Osteocyte (in vitro differentiated cells): ENCODE results near the gene PLA2G12A. TPM values are rescaled to one million over a fixed set of nuclear protein-coding genes. Genes with fewer than 3 reads are reported as not detected.

Source experiments
- DNase-seq: peaks from one replicate; pipeline ENCODE4 v3.0.0; 2021; ENCODE audit warnings: mixed read lengths; ENCODE audit not compliant: unreplicated experiment; ENCODE audit errors: extremely low spot score
- H3K27ac Mint-ChIP-seq: one replicate; pipeline ENCODE4 v1.8.0; 2021; ENCODE audit warnings: mild to moderate bottlenecking, mixed read lengths; ENCODE audit not compliant: unreplicated experiment
- H3K27me3 Mint-ChIP-seq: one replicate; pipeline ENCODE4 v1.8.0; 2021; ENCODE audit warnings: mixed read lengths; ENCODE audit not compliant: unreplicated experiment
- H3K36me3 Mint-ChIP-seq: one replicate; pipeline ENCODE4 v1.8.0; 2021; ENCODE audit warnings: mixed read lengths; ENCODE audit not compliant: unreplicated experiment
- H3K4me1 Mint-ChIP-seq: one replicate; pipeline ENCODE4 v1.8.0; 2021; ENCODE audit warnings: mixed read lengths; ENCODE audit not compliant: unreplicated experiment
- H3K4me3 Mint-ChIP-seq: one replicate; pipeline ENCODE4 v1.8.0; 2021; ENCODE audit warnings: mild to moderate bottlenecking, moderate library complexity, mixed read lengths; ENCODE audit not compliant: unreplicated experiment
- H3K9me3 Mint-ChIP-seq: one replicate; pipeline ENCODE4 v1.8.0; 2021; ENCODE audit warnings: mixed read lengths; ENCODE audit not compliant: unreplicated experiment
- total RNA-seq: library from RNA; stranded (reverse); gene quantifications from 2 replicates; pipeline ENCODE4 v1.2.1, GENCODE V29; 2021
- TF ChIP-seq, protein P1 (sequence below): fragments of 200-600 bp; sonication (generic); IDR thresholded peaks from 2 replicates; pipeline ENCODE4 v1.5.0; 2021; ENCODE audit warnings: antibody characterized with exemption, mild to moderate bottlenecking, moderate library complexity

Gene PLA2G12A
- total RNA-seq, 1 donor from 2014 or later = 38.6 TPM

DNA sequence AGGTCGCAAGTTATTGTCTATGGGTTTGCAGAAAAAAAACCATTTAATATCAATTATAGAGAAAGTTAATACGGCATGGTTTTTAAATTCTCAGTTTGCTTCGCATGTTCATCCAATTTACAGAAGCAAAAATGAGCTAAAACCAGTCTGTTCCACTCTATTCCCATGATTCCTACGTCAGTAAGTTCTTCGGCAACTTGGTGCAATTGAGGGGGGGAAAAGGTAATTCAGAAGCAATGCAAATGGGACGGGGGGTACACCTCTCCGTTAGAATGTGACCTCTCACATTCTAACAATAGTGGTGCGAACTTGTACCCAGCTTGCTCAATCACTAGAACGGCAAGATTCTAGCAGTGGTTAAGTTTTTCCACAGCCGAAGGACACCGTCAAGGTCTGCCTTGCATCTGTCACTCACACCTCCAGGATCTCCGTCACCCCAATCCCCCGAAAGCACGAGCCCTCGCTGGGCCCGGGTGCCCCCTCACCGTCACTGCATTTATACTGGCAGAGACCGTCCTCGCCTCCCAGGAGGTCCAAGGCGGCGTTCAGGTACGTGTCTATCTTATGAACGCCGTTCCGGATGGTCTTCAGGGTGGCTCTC is 653 bp downstream of the PLA2G12A start:
- Mint-ChIP-seq H3K9me3 (no peaks in the 10 kb centered on the region), H3K27ac (peak overlapping the region; percentile 69)

DNA sequence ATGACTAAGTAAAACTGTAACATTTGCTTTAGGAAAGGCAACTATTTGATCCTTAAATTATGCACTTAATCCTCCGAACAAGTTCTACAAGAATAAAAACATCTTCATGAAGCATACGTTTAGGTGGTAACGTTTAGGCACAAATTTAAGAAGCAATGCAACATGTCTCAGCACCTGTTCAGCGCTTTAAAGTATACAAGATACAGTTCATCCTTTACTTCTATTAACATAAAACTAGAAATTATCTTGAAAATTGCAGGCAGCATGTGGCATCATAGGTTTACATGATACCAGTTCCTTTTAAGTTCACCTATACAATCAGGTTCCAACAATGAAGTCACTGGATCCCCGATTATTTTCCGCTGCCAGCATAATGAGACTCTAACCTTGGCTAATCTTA is 1.5 kb downstream of the PLA2G12A start:
- peak overlapping the region; percentile 88 for H3K4me3 Mint-ChIP-seq
- H3K36me3 Mint-ChIP-seq = peaks cover 2% of the 10 kb centered on the region
- no peaks in the 10 kb centered on the region for H3K27me3 Mint-ChIP-seq
- TF ChIP-seq, protein P1, sequence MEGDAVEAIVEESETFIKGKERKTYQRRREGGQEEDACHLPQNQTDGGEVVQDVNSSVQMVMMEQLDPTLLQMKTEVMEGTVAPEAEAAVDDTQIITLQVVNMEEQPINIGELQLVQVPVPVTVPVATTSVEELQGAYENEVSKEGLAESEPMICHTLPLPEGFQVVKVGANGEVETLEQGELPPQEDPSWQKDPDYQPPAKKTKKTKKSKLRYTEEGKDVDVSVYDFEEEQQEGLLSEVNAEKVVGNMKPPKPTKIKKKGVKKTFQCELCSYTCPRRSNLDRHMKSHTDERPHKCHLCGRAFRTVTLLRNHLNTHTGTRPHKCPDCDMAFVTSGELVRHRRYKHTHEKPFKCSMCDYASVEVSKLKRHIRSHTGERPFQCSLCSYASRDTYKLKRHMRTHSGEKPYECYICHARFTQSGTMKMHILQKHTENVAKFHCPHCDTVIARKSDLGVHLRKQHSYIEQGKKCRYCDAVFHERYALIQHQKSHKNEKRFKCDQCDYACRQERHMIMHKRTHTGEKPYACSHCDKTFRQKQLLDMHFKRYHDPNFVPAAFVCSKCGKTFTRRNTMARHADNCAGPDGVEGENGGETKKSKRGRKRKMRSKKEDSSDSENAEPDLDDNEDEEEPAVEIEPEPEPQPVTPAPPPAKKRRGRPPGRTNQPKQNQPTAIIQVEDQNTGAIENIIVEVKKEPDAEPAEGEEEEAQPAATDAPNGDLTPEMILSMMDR = no peak
- H3K9me3 Mint-ChIP-seq = no peaks in the 10 kb centered on the region
- peaks cover 21% of the 10 kb centered on the region for H3K4me1 Mint-ChIP-seq
- no peak for DNase-seq
- peak overlapping the region; percentile 6 for H3K27ac Mint-ChIP-seq

More for the DNA sequence above, 653 bp downstream of the PLA2G12A start:
- no peak for DNase-seq
- Mint-ChIP-seq H3K4me1 (peaks cover 21% of the 10 kb centered on the region), H3K36me3 (peaks cover 2% of the 10 kb centered on the region), H3K27me3 (no peaks in the 10 kb centered on the region), H3K4me3 (peak overlapping the region; percentile 88)
- TF ChIP-seq, protein P1 = no peak

DNA sequence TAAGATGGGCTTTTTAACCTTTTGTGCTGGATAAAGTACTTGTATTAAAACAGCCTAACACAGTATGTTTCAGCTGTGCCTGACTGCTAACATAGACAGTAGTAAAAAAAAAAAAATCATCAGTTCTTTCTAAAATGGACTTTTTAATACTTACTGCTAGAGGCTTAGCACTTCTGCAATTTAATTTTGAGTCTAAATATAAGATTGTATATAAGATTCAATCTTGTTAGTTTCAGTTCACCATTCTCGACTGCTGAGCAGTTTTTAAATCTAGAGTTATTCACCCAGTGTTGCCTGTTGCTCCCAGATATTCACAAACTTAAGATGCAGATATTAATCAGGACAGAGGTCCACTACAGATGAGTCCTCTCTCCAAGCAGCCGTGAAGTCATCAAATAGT is 6.8 kb downstream of the PLA2G12A start:
- H3K27me3 Mint-ChIP-seq = no peaks in the 10 kb centered on the region
- DNase-seq = no peak
- no peak overlapping the region for H3K27ac Mint-ChIP-seq
- TF ChIP-seq, protein P1 = no peak
- peaks cover 2% of the 10 kb centered on the region for H3K36me3 Mint-ChIP-seq
- no peak overlapping the region for H3K4me3 Mint-ChIP-seq
- H3K9me3 Mint-ChIP-seq = peaks cover 5% of the 10 kb centered on the region
- peaks cover 4% of the 10 kb centered on the region for H3K4me1 Mint-ChIP-seq

DNA sequence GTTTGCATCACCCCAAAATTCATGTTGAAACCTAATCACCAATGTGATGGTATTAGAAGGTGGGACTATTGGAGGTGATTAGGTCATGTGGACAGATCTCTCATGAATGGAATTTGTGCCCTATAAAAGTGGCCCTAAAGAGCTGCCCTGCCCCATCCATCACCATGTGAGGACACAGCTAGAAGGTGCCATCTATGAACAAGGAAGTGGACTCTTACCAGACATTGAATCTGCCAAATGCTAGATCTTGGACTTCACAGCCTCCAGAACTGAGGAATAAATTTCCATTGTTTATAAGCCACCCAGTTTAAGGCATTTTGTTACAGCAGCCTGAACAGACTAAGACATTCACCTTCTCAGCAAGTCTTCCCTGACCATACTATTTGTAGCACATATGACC is 7.5 kb downstream of the PLA2G12A start:
- no peaks in the 10 kb centered on the region for H3K27me3 Mint-ChIP-seq
- DNase-seq = no peak
- H3K9me3 Mint-ChIP-seq = peaks cover 5% of the 10 kb centered on the region
- peaks cover 2% of the 10 kb centered on the region for H3K36me3 Mint-ChIP-seq
- TF ChIP-seq, protein P1 = no peak
- no peak overlapping the region for H3K27ac Mint-ChIP-seq
- H3K4me3 Mint-ChIP-seq = no peak overlapping the region
- no peaks in the 10 kb centered on the region for H3K4me1 Mint-ChIP-seq

DNA sequence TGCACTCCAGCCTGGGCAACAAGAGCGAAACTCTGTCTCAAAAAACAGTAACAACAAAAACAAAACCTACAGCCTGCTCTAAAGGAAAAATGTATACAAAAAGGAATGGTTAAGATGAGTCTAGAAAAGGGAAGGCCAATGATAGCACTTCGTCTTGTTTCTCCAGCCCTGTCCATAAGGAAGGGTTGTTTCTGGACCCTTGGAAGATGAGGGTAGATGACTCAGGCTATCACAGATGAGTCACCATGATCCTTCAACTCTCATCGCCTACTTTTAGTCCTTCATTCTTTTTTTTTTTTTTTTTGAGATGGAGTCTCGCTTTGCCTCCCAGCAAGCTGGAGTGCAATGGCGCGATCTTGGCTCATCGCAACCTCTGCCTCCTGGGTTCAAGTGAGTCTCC is 8.8 kb downstream of the PLA2G12A start:
- Mint-ChIP-seq H3K4me3 (no peak overlapping the region), H3K27ac (no peak overlapping the region), H3K4me1 (no peaks in the 10 kb centered on the region), H3K27me3 (no peaks in the 10 kb centered on the region), H3K9me3 (peaks cover 5% of the 10 kb centered on the region), H3K36me3 (peaks cover 12% of the 10 kb centered on the region)
- DNase-seq = no peak
- TF ChIP-seq, protein P1 = no peak
